ENCODE results near the gene BTBD9.

DNA sequence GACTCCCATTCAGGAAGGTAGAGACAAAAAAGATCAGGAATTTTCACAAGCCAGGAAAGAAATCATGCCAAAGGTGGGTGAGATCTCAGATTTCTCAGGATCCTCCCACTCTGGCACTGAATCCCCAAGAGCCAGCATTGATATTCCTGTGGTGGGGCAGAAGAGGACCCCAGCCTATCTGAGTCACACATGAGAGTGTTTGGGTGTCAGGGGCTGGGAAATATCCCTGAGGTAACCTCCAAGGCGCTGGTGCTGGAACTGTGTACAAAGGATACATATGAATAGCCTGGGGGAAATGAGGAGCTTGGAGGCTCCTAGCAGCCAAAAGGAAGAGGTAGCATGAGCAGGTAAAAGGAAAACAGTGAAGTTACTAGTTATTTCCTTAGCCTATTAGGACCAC is 369.4 kb downstream of the BTBD9 start:
- TF ChIP-seq, protein P1, sequence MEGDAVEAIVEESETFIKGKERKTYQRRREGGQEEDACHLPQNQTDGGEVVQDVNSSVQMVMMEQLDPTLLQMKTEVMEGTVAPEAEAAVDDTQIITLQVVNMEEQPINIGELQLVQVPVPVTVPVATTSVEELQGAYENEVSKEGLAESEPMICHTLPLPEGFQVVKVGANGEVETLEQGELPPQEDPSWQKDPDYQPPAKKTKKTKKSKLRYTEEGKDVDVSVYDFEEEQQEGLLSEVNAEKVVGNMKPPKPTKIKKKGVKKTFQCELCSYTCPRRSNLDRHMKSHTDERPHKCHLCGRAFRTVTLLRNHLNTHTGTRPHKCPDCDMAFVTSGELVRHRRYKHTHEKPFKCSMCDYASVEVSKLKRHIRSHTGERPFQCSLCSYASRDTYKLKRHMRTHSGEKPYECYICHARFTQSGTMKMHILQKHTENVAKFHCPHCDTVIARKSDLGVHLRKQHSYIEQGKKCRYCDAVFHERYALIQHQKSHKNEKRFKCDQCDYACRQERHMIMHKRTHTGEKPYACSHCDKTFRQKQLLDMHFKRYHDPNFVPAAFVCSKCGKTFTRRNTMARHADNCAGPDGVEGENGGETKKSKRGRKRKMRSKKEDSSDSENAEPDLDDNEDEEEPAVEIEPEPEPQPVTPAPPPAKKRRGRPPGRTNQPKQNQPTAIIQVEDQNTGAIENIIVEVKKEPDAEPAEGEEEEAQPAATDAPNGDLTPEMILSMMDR (IDR thresholded peaks at IDR 0.05), result no peak
- no peak for TF ChIP-seq POLR2A (IDR thresholded peaks at IDR 0.05)
